HG03520 (cell line): Measurements from ENCODE around the gene ZNF850.
A peak's percentile ranks its signal among the peaks of the same experiment; 100 is the strongest.

Experiments
- ATAC-seq: cut with Tn5 transposase; IDR thresholded peaks from one replicate; pipeline ENCODE4 v1.9.1; 2021; ENCODE audit warnings: mild to moderate bottlenecking, moderate library complexity; ENCODE audit not compliant: unreplicated experiment

The ZNF850 gene

DNA sequence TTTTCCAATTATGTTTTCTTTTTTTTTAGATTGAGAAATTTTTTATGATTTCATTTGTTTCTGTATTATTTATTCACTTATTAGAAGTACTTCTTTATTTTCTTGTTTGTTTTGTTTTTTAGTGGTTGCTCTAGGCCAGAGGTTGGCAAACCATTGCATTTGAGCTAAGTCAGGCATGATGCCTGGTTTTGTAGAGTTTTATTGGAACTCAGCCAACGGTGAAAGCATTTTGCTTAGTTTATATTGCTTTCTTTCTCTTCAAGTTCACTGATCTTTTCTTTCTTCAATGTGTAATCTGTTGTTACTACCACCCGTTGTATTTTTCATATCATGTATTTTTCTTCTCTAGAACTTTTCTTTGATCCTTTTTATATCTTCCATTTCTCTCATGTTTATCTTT is 65.5 kb downstream of the ZNF850 start:
- no peak for ATAC-seq

DNA sequence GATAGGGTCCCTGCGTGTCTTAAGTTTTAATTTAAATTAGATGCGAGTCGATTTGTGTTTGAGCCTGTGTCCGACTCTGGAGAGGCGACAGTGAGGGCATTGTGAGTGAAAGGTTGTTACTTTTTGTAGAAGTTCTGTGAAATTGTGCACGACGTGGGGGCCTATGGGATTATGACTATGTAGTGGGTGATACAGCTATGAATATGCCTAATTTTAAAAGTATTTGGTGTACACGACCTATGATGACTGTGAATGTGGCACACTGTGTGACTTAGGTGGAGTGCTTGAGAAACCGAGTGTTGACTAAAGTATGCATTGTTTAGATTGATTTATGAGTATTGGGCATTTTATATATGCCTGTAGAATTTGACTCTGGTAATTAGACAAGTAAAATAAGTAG is 84.5 kb downstream of the ZNF850 start:
- ATAC-seq, result no peak

DNA sequence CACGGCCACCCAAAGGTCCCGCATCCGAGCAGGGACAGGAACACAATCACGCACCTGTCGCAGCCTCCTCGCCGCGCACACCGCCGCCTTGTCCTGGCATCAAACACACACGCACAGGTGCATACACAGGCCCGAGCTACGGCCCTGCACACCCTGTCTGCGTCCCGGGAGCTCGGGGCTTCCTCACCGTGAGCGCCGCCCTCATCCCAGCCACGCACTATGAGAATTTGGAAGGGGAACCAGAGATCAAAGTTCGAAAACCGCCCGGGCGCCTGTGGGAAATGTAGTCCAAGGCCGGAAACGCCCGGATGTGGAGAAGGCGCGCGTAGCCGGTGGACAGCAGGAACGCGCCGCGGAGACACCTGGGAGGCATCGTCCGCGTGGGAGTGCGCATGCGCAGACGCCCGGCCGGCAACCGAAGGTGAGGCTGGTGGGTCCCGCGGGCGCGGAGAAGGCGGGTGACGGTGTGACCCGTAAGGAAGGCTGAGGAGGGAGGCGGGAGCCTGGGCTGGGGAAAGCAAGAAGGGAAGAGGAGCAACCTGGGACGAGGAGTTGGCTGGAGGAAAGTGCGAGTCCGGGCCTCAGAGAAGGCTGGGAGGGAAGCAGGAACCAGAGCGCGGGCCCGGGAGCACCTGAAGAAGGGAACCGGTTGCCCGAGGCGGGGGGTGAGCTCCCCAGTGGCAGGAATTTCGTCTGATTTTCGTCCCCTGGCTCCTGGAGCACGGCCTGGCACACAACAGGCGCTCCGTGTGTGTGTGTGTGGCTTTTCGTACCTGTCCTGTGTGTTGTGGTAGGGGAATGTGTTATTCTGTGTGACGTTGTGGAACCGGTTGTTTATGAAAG is 85.2 kb downstream of the ZNF850 start, which contains the start of gene ZNF567:
Gene ZNF567 (plus strand): TSS at position 399 of the 843 bp plus-strand sequence. CDS start 7,256 bp downstream, outside the sequence.
- ATAC-seq, result peak; percentile 91

DNA sequence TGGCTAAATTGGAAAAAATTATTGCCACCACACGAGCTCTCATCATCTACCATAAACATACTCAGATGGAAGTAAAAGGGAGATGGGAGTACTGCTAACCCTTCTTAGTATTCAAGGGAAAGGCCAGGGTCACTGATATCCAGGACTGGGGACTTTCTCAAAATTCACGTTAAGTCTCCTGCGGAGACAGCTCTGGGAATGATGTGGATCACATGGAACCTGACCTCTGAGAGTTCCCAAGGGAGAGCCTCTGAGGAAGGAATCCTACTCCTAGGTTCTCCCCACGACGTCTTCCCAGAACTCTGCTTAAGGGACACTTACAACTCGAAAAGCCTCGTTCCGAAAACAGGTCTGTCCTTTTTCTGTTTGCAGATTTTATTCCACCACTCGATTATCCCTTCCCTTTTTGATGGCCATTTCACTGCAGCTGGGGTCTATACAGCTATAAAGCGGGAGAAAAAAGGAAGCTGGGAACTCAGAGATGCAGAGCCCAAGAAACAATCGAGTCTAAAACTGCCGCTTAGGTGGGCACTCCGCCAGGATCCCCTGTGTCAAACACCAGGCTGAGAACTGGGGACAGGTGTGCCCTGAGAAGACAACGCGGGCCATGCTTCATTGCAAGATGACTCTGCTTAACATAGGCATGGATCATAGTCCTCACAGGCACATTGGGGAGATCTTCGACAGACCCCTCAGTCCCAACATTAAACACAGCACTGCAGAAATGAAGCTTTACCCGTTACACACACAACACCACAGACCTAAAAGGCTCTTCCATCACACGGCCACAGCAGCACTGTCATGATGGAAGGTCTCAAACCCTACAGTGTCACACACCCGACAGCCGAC is 86.0 kb downstream of the ZNF850 start:
- peak; percentile 23 for ATAC-seq

DNA sequence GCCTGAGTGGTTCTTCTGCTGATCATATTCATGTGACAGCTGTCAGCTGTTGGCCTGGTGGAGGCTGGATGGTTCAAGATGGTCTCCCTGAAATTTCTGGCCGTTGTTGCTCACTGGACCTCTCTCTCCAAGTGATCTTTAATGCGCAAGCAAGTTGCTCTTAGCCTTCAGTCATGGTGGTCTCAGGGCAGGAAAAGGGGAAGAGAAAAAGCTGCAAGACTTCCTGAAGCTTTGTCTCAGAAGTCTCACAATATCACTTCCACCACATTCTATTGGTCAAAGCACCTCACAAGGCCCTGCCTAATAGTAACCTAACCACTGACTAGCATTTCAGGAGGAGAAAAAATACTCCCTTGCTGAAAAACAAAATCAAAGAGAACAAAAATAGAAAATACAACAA is 86.8 kb downstream of the ZNF850 start:
- ATAC-seq, result no peak

DNA sequence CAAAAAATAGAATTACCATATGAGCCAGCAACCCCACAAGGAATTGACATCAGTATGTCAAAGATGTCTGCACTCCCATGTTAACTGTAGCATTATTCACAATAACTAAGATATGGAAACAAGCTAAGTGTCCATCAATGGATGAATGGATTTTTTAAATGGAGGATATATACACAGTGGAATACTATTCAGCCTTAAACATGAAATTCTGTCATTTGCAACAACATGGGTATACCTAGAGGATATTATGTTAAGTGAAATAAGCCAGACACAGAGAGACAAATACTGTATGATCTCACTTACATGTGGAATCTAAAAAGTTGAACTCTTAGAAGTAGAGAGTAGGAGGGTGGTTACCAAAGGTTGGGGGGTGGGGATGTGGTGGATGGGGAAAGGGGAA is 93.2 kb downstream of the ZNF850 start:
- no peak for ATAC-seq

DNA sequence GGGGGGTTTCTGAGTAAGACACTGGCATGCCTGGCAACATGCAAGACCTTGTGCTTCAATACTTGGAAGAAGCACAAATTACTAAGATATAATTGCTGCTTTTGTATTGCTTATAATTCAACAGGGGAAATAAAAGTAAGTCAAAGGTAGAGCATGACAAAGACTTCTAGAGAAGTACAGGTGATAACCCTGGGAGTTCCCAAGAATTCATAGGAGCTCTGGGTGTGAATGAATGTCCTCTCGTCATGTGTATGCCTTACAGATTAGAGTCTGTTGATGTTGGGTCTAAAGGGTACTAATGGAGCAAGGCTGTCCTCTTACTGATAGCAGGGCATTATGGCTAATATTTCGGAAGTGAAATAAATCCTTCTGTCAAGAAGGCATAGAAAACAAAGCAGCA is 98.4 kb downstream of the ZNF850 start:
- ATAC-seq, result no peak

DNA sequence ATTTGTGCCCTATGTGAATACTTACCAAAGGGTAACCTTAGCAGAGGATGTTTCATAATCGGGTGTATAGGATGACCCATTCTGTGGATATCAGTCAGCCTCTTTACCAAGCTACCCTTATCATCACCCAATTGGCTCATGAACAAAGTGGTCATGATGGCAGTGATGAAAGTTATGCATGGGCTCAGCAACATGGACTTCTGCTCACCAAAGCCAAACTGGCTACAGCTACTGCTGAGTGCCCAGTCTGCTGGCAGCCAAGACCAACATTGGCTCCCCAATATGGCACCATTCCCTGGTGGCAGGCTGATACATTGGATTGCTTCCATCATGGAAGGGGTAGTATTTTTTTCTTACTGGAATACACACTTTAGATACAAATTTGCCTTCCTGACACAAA is 100.2 kb downstream of the ZNF850 start:
- no peak for ATAC-seq

DNA sequence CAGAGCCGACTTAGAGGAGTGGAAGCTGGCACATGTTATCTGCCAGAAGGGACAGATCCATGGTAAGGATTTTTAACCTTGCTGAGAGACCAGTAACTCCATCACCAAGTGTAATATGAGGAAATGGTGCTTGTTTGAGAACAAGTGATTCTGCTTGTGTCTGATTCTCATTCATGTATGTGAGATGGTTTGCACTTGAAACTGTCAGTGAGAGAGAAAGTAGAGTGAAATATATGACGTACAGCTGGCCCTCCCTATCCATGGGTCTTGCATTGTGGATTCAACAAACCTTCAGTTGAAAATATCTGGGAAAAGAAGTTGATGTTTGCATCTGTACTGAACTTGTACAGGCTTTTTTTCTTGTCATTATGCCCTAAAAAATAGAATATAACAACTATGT is 104.0 kb downstream of the ZNF850 start:
- ATAC-seq, result no peak

DNA sequence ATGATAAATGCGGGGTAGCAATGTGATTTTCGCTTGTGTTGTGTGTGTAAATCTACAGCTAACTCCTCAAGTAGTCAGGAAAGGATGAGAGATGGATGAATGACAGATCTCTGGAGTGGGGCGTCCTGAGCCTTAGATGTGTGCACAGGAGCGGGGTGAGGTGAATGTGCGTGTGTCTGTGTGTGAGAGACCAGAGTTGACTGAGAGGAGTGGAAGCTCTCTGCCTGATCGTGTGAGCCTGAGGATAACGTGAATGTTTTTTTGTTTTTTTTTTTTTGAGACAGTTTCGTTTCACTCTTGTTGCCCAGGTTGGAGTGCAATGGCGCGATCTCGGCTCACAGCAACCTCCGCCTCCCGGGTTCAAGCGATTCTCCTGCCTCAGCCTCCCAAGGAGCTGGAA is 106.8 kb downstream of the ZNF850 start:
- ATAC-seq, result no peak
